ENCODE results near the gene CYP26C1. TPM values are rescaled to one million over a fixed set of nuclear protein-coding genes. Genes with fewer than 3 reads are reported as not detected.

CYP26C1 gene
- total and polyA plus RNA-seq, 2 of the 13 experiments (the other 11 are each of a cell fraction or from before 2014, with no cell fraction given) = 0.02 TPM; not detected in 1

DNA sequence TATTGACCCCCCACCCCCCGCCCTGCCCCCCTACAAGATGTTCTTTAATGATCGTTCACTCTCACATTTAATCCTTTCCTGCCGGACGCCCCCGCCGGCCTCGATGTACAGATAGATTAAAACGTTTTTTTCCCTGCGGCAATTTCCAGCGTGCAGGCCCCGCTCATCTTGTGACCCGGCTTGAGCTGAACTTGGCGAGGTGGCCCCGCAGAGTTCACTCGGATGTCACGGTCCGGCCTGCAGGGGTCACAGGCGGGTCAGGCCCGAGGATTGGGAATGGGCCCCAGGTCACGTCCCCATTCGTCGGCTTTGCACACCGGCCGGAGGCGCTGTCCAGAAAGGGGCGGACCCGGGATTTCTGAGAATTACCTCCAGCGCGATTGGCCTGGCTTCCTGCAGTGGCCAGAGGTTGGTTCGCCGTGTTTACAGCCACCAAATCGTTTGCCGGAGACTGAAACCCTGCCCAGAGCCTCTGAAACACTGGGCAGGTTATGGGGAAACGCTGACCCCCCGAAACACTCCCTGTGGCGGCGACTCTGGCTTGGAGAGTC, 11.2 kb downstream of the CYP26C1 start (continued):
- TF ChIP-seq, protein P1, sequence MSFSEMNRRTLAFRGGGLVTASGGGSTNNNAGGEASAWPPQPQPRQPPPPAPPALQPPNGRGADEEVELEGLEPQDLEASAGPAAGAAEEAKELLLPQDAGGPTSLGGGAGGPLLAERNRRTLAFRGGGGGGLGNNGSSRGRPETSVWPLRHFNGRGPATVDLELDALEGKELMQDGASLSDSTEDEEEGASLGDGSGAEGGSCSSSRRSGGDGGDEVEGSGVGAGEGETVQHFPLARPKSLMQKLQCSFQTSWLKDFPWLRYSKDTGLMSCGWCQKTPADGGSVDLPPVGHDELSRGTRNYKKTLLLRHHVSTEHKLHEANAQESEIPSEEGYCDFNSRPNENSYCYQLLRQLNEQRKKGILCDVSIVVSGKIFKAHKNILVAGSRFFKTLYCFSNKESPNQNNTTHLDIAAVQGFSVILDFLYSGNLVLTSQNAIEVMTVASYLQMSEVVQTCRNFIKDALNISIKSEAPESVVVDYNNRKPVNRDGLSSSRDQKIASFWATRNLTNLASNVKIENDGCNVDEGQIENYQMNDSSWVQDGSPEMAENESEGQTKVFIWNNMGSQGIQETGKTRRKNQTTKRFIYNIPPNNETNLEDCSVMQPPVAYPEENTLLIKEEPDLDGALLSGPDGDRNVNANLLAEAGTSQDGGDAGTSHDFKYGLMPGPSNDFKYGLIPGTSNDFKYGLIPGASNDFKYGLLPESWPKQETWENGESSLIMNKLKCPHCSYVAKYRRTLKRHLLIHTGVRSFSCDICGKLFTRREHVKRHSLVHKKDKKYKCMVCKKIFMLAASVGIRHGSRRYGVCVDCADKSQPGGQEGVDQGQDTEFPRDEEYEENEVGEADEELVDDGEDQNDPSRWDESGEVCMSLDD (CRISPR knock-in tag; IDR thresholded peaks at IDR 0.05; ENCODE audit: borderline replicate concordance) = peak; percentile 30; the same call in 1 of the 2 replicates
- TF ChIP-seq ZNF616 (CRISPR knock-in tag; IDR thresholded peaks at IDR 0.05; ENCODE audit: low read depth) (no peak), GZF1 (CRISPR knock-in tag; IDR thresholded peaks at IDR 0.05) (no peak), NR2F1 (CRISPR knock-in tag; IDR thresholded peaks at IDR 0.05) (peak; percentile 50 to 74; a peak in 2 of 4 replicates), STAG1 (CRISPR knock-in tag; IDR thresholded peaks at IDR 0.05) (peak; percentile 37; the same call in 1 of the 2 replicates), JARID2 (CRISPR knock-in tag; IDR thresholded peaks at IDR 0.05; ENCODE audit: insufficient replicate concordance) (no peak), ZBTB7A (CRISPR knock-in tag; IDR thresholded peaks at IDR 0.05) (no peak), ZFP37 (CRISPR knock-in tag; IDR thresholded peaks at IDR 0.05; ENCODE audit: borderline replicate concordance) (no peak), CBX2 (IDR thresholded peaks at IDR 0.05; ENCODE audit: low read depth, low read length) (no peak), CBX2 (CRISPR knock-in tag; IDR thresholded peaks at IDR 0.05; ENCODE audit: low read depth) (peak; percentile 84; the same call in 1 of the 2 replicates), PRMT3 (CRISPR knock-in tag; IDR thresholded peaks at IDR 0.05; ENCODE audit: borderline replicate concordance, low read depth) (no peak), TOPORS (CRISPR knock-in tag; IDR thresholded peaks at IDR 0.05) (no peak), ZNF607 (CRISPR knock-in tag; IDR thresholded peaks at IDR 0.05; ENCODE audit: borderline replicate concordance) (no peak; the same call in 1 of the 2 replicates), SOX5 (CRISPR knock-in tag; IDR thresholded peaks at IDR 0.05; ENCODE audit: borderline replicate concordance) (peak; percentile 37; the same call in 1 of the 2 replicates), FOXA1 (IDR thresholded peaks at IDR 0.05) (no peak), FOXA1 (CRISPR knock-in tag; IDR thresholded peaks at IDR 0.05) (0 out of 2 replicates have a peak, but pooled peaks have one; percentile 50), NFE2L1 (CRISPR knock-in tag; IDR thresholded peaks at IDR 0.05; ENCODE audit: borderline replicate concordance) (no peak)
- TF ChIP-seq, protein P2, sequence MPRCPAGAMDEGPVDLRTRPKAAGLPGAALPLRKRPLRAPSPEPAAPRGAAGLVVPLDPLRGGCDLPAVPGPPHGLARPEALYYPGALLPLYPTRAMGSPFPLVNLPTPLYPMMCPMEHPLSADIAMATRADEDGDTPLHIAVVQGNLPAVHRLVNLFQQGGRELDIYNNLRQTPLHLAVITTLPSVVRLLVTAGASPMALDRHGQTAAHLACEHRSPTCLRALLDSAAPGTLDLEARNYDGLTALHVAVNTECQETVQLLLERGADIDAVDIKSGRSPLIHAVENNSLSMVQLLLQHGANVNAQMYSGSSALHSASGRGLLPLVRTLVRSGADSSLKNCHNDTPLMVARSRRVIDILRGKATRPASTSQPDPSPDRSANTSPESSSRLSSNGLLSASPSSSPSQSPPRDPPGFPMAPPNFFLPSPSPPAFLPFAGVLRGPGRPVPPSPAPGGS (CRISPR knock-in tag; IDR thresholded peaks at IDR 0.05) = peak; percentile 60; the same call in 1 of the 2 replicates
- TF ChIP-seq, protein P3, sequence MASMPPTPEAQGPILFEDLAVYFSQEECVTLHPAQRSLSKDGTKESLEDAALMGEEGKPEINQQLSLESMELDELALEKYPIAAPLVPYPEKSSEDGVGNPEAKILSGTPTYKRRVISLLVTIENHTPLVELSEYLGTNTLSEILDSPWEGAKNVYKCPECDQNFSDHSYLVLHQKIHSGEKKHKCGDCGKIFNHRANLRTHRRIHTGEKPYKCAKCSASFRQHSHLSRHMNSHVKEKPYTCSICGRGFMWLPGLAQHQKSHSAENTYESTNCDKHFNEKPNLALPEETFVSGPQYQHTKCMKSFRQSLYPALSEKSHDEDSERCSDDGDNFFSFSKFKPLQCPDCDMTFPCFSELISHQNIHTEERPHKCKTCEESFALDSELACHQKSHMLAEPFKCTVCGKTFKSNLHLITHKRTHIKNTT (CRISPR knock-in tag; IDR thresholded peaks at IDR 0.05) = no peak
- TF ChIP-seq, protein P4, sequence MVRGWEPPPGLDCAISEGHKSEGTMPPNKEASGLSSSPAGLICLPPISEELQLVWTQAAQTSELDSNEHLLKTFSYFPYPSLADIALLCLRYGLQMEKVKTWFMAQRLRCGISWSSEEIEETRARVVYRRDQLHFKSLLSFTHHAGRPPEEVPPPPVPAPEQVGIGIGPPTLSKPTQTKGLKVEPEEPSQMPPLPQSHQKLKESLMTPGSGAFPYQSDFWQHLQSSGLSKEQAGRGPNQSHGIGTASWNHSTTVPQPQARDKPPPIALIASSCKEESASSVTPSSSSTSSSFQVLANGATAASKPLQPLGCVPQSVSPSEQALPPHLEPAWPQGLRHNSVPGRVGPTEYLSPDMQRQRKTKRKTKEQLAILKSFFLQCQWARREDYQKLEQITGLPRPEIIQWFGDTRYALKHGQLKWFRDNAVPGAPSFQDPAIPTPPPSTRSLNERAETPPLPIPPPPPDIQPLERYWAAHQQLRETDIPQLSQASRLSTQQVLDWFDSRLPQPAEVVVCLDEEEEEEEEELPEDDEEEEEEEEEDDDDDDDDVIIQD (CRISPR knock-in tag; IDR thresholded peaks at IDR 0.05; ENCODE audit: low read depth) = peak; percentile 90
- TF ChIP-seq, protein P5, sequence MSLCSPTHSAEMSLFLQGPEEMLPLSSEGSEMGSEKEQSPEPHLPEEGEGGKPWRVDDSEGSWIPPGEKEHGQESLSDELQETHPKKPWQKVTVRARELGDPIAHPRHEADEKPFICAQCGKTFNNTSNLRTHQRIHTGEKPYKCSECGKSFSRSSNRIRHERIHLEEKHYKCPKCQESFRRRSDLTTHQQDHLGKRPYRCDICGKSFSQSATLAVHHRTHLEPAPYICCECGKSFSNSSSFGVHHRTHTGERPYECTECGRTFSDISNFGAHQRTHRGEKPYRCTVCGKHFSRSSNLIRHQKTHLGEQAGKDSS (CRISPR knock-in tag; IDR thresholded peaks at IDR 0.05; ENCODE audit: borderline replicate concordance, low read depth) = no peak
- TF ChIP-seq, protein P6, sequence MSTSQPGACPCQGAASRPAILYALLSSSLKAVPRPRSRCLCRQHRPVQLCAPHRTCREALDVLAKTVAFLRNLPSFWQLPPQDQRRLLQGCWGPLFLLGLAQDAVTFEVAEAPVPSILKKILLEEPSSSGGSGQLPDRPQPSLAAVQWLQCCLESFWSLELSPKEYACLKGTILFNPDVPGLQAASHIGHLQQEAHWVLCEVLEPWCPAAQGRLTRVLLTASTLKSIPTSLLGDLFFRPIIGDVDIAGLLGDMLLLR (CRISPR knock-in tag; IDR thresholded peaks at IDR 0.05) = no peak
